Activated CD4-positive, alpha-beta T cell treated with anti-CD3 and anti-CD28 coated beads, Interleukin-10, Interleukin-2, amounts not matched to agents 100 ng/mL and 50 ng/mL, durations not matched to agents 16 hours and 8 hours (primary cell): ENCODE results near the gene NUCKS1.
"Not testable (repeated sequence)": the region's sequence is repeated elsewhere in the genome, so short reads cannot be mapped to it uniquely, and the experiment has no call there.

ENCODE experiments used
- DNase-seq: peaks from one replicate; pipeline ENCODE4 v3.0.0-alpha.2; 2020

NUCKS1 gene

GRCh38 chr1:205726619-205727125 lies 23.3 kb downstream of the NUCKS1 start:
- no peak for DNase-seq

GRCh38 chr1:205725514-205725913 lies 24.5 kb downstream of the NUCKS1 start:
- DNase-seq, result no peak

- DNase-seq, result not testable (repeated sequence)
Measured at GRCh38 chr1:205720740-205721139, 29.2 kb downstream of the NUCKS1 start.

GRCh38 chr1:205719762-205720161 lies 30.2 kb downstream of the NUCKS1 start:
- peak; percentile 37 for DNase-seq

GRCh38 chr1:205719015-205719414 lies 31.0 kb downstream of the NUCKS1 start:
- no peak for DNase-seq

GRCh38 chr1:205716371-205717132 lies 33.4 kb downstream of the NUCKS1 start:
- no peak for DNase-seq

- no peak for DNase-seq
Measured at GRCh38 chr1:205715628-205716027, 34.4 kb downstream of the NUCKS1 start.

GRCh38 chr1:205714906-205715246 lies 35.1 kb downstream of the NUCKS1 start:
- no peak for DNase-seq

- DNase-seq, result no peak
Measured at GRCh38 chr1:205714190-205714905, 35.6 kb downstream of the NUCKS1 start.

- DNase-seq, result peak; percentile 79
Measured at GRCh38 chr1:205711105-205712048, 38.6 kb downstream of the NUCKS1 start.

- DNase-seq, result no peak
Measured at GRCh38 chr1:205710201-205711062, 39.5 kb downstream of the NUCKS1 start.

- DNase-seq, result no peak
Measured at GRCh38 chr1:205709640-205710039, 40.3 kb downstream of the NUCKS1 start.

GRCh38 chr1:205709059-205709398 lies 41.0 kb downstream of the NUCKS1 start:
- no peak for DNase-seq

- DNase-seq, result no peak
Measured at GRCh38 chr1:205706601-205707502, 43.1 kb downstream of the NUCKS1 start.

- no peak for DNase-seq
Measured at GRCh38 chr1:205704903-205705302, 45.1 kb downstream of the NUCKS1 start.

- no peak for DNase-seq
Measured at GRCh38 chr1:205703072-205703471, 46.9 kb downstream of the NUCKS1 start.

- no peak for DNase-seq
Measured at GRCh38 chr1:205701891-205702290, 48.1 kb downstream of the NUCKS1 start.

- DNase-seq, result no peak
Measured at GRCh38 chr1:205701420-205701819, 48.6 kb downstream of the NUCKS1 start.

- no peak for DNase-seq
Measured at GRCh38 chr1:205700865-205701401, 49.0 kb downstream of the NUCKS1 start.

GRCh38 chr1:205699416-205699815 lies 50.6 kb downstream of the NUCKS1 start:
- no peak for DNase-seq

- DNase-seq, result no peak
Measured at GRCh38 chr1:205698921-205699320, 51.1 kb downstream of the NUCKS1 start.
